Measurements from ENCODE around the gene RC3H1.

DNA sequence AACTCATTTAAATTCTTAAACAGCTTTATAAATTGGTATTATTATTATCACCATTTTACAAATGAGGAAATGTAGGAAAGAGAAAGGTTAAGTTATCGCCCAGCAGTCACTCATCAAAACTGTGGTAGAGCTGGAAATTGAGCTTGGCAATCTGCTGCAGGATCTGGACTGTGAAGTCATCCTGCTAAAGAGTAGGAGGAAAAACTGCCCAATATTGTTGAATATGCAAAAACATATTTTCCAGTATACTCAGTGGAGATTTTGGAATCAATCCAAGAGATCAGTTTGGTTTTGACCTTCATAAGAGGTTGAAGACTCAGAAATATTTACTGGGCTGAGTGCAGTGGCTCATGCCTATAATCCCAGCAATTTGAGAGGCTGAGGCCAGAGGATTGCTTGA lies 16.9 kb upstream of the RC3H1 start:
- TF ChIP-seq CTCF (IDR thresholded peaks at IDR 0.05) = no peak
- no peak for TF ChIP-seq EP300 (IDR thresholded peaks at IDR 0.05; ENCODE audit: borderline replicate concordance in 1 of 2, low read depth in 1 of 2, low read length in 1 of 2)
- TF ChIP-seq, protein P1, sequence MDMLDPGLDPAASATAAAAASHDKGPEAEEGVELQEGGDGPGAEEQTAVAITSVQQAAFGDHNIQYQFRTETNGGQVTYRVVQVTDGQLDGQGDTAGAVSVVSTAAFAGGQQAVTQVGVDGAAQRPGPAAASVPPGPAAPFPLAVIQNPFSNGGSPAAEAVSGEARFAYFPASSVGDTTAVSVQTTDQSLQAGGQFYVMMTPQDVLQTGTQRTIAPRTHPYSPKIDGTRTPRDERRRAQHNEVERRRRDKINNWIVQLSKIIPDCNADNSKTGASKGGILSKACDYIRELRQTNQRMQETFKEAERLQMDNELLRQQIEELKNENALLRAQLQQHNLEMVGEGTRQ (IDR thresholded peaks at IDR 0.05; ENCODE audit: borderline replicate concordance, low read depth, low read length) = no peak
- no peak for TF ChIP-seq TAF1 (IDR thresholded peaks at IDR 0.05; ENCODE audit: borderline replicate concordance, low read depth, low read length)
- no peak for TF ChIP-seq YY1 (IDR thresholded peaks at IDR 0.05; ENCODE audit: low read depth)
